GM04503 (cell line): ENCODE results near the gene ATOX1.
A peak's percentile ranks its signal among the peaks of the same experiment; 100 is the strongest.
"Not testable (repeated sequence)": the region's sequence is repeated elsewhere in the genome, so short reads cannot be mapped to it uniquely, and the experiment has no call there.

Experiments used
- DNase-seq: peaks from one replicate; pipeline ENCODE4 v3.0.0-alpha.2; 2012; ENCODE audit warnings: low read depth

Gene ATOX1

GRCh38 chr5:151733358-151734063 lies 24.9 kb downstream of the ATOX1 start:
- peak; percentile 64 for DNase-seq

- no peak for DNase-seq
Observed at GRCh38 chr5:151730381-151730780, 28.1 kb downstream of the ATOX1 start.

DNA sequence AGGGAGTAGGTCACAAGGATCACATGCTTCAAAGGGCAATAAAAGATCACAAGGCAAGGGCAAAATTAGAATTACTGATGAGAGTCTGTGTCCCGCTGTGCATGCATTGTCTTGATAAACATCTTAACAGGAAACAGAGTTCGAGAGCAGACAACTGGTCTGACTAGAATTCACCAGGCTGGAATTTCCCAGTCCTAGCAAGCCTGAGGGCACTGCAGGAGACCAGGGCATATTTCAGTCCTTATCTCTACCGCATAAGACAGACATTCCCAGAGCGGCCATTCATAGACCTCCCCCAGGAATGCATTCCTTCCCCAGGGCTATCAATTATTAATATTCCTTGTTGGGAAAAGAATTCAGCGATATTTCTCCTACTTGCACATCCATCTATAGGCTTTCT lies 28.8 kb downstream of the ATOX1 start:
- DNase-seq, result not testable (repeated sequence)

- DNase-seq, result no peak
Observed at GRCh38 chr5:151724360-151724759, 34.1 kb downstream of the ATOX1 start.

DNA sequence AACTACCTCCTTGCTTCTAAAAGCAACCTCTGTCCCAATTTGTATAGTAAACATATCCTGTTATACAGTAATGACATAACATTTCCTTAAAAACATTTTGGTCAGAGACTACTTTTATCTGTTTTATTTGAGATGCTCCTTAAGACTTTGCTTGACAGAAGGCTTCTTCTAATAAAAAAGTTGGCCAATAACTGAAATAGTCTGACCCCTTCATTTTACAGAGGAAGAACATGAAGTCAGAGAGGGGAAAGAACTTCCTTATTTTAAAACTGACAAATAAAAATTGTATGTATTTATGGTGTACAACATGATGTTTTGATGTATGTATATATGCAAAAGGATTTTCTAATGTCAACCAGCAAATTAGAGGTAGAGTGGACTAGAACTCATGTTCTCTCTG lies 35.9 kb downstream of the ATOX1 start:
- no peak for DNase-seq

DNA sequence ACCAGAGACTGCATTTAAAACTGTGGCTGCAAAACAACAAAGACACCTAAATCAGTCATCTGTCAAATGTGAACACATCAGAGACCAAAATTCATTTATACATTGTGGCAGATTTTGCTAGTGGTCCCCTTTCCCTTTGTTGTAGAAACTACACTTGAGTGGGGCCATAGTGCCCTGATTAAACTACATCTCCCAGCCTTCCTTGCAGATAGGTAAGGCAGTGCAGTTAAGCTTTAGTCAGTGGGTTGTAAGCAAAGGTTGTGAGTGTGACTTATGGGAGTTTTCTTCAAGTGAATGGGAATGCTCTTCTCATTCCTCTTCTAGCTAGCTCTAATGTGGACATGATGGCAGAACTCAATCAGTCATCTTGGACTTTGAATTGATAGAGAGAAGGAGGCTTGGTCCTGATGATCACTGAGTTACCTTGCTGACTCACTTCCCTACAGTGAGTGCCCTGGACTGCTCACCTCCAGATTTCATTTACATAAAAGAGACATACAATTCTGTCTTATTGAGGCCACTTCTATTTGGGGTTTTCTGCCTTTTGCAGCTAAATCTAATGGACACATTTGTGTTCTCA lies 36.5 kb downstream of the ATOX1 start:
- no peak for DNase-seq

GRCh38 chr5:151721087-151721646 lies 37.3 kb downstream of the ATOX1 start:
- DNase-seq, result no peak

DNA sequence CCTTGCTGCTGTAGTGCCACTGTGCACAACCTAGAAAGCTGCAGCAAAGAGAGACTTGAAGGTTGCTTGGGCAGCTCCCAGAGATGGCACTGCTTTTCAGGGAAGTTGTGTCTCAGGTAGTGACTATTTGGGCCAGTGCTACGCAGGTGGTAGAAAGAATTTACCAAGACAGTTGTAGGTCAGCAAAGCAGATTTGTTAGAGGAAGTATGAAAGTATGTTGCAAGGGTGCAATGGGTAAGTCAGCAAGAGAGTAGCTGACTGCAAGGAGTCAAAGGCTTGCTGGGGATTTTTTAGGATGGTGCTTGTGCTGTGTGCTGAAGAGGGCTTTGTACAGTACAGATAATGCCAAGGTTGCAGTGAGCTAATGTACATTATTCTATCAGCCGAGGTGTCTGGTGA lies 38.2 kb downstream of the ATOX1 start:
- no peak for DNase-seq

GRCh38 chr5:151719228-151720000 lies 39.0 kb downstream of the ATOX1 start:
- no peak for DNase-seq

GRCh38 chr5:151718646-151719045 lies 39.8 kb downstream of the ATOX1 start:
- DNase-seq, result peak; percentile 89

DNA sequence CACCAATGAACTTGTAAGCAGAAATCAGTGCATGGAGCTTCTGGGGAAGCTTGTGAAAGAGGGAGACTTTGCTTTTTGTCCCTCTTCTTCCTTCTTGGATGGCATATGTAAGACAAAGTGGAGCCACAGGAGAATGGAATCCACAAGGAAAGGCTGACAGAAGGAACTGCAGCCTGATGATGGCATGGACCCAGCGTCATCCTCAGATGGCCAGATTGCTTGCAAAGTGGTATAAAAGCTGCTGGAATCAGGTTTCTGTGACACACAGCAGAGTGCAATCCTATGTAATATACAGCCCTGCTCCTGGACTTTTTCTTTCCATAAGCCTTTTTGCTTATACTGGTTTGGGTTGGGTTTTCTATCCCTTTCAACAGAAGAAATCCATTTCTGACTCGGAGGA lies 40.3 kb downstream of the ATOX1 start:
- DNase-seq, result no peak

DNA sequence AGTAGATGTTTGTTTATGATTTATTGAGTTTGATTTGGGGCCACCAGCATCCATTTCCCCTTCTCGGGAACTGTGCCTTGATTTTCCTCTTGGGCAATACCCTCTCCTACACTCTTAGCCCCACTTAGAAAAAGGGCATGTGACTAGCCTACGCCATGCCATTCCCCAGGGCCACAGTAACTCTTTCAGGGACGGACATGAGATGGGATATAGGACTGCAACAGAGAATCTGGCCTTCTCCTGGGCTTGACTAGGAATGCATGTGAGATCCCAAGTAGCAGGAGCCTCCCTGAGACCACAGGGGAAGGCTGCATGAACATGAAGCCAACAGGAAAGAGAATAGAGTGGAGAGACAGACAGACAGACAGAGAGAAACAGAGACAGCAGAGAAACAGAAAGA lies 41.0 kb downstream of the ATOX1 start:
- DNase-seq, result no peak

- DNase-seq, result no peak
Observed at GRCh38 chr5:151709109-151709735, 49.2 kb downstream of the ATOX1 start.

GRCh38 chr5:151708126-151708525 lies 50.3 kb downstream of the ATOX1 start:
- peak; percentile 76 for DNase-seq

DNA sequence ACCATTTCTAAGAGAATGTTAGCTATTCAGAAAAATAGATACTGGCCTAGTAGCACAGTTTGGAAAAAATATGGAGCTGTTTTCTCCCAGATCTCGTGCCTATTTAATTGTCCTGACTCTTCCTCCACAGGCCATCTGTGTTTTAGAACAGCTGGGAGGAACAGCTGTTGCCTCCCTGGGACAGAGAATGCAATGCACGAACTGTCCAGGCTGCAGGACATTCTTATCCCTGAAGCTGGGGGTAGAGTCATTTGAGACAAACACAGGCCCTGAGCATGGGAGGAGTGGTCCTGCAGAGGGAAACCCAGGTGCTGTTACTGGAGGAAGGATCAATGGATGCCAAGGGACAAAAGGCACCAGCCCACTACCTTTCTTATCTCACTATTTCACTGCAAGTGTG lies 50.9 kb downstream of the ATOX1 start:
- no peak for DNase-seq

DNA sequence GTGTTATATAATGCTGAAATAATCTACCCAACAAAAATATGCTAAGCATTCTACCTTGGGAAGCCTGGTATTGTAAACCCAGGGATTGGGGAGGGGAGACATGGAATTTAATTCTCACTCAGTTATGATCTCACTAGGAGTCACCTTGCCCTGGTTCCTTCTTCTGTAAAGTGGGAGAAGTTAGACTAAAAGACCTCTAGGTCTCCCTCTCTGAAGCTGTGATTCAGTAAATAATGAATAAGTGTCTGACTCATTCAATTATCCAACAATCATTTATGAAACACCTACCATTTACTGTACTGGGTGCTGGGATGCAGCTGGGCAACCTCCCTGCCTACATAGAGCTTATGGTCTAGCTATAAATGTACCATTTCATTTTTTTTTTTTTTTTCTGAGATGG lies 51.5 kb downstream of the ATOX1 start:
- DNase-seq, result no peak

DNA sequence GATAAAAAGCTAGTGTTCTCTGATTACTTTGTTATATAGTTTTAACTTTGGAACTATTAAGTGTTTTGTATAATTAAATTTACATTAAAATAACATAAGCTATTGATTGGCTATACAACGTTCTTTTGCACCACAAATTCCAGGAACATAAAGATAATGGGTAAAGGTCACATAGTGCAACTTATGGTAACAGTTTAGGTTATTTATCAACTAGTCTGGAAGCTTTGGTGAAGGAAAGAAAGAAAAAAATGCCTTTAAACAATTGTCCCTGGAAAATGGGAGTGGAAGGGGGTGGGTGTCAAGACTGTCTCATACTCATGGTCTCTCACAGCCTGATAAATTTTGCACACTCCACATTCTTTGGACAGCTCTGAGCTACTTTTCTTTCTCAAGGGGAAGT lies 54.7 kb downstream of the ATOX1 start:
- DNase-seq, result no peak

DNA sequence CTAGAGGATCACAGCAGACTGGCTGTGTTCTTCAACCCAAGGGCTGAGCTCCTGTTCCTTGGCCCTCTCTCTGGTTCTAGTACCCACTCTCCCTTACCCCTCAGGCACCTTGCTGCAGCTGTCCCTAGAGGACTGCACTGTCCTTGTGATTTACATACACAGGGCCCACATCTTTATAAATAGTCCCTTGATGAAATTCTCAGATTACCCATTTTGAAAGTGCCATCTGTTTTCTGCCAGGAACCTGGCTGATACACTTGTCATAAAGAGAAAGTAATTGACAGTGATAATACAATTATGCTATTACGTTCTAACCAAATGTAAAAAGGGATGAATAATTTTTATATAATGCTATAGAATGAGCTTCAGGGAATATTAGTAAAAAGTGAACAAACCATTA lies 55.2 kb downstream of the ATOX1 start:
- DNase-seq, result no peak

DNA sequence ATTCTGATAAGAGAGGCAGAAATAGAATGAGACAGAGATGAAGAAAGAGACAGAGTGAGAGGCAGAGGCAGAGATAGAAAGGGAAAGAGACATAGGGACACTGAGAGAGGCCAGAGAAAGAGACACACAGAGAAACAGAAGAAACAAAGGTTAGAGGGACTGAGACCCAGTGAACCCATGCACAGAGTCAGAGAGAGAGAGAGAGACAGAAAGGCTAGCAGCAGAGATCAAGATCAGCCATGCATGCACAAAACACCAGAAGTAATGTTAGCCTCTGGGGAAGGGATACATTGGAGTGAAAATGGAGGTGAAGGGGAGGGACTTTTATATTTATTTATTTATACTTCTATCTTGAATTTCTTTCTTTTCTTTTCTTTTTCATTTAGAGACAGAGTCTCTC lies 57.6 kb downstream of the ATOX1 start:
- no peak for DNase-seq

- no peak for DNase-seq
Observed at GRCh38 chr5:151700296-151700695, 58.1 kb downstream of the ATOX1 start.

DNA sequence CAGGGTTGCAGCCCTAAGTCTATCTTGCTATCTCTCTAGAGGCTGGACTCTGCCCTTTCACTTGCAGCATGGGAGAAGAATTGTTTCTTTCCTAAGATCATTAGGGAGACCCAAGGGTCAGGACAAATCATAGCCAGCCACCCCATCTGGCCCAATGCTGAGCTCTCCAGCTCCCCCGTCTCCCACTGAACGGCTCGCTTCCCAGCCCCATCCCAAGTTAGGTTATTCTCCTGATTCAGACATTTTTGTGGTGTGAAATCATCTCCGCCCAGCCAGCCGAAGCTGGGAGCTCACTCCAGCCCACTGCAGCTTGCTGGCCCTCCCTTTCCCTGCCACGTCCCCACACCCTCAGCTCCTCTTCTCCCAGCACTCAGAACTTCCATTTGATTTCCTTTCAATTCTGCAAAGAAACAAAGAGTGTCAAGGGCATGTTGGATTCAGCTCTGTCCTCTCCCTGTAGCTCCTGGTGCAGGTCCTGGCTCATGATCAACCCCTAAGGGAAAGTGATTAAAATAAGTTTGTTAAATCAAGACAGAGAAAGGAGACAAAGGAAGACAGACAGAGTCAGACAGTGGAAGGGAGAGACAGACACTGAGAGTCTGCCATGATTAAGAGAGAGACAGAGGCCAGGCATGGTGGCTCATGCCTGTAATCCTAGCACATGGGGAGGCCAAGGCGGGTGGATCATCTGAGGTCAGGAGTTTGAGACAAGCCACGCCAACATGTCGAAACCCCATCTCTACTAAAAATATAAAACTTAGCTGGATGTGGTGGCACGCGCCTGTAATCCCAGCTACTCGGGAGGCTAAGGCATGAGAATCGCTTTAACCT lies 59.1 kb downstream of the ATOX1 start:
- peak; percentile 95 for DNase-seq

GRCh38 chr5:151698081-151698480 lies 60.4 kb downstream of the ATOX1 start:
- DNase-seq, result not testable (repeated sequence)
